ENCODE data around the gene FNBP1. TPM values are rescaled to one million over a fixed set of nuclear protein-coding genes. Genes with fewer than 3 reads are reported as not detected.
"Not testable (repeated sequence)": the region's sequence is repeated elsewhere in the genome, so short reads cannot be mapped to it uniquely, and the experiment has no call there.

The FNBP1 gene
- total and polyA plus RNA-seq, 5 donors from 2014 or later = 147 to 253 (median 207) TPM

DNA sequence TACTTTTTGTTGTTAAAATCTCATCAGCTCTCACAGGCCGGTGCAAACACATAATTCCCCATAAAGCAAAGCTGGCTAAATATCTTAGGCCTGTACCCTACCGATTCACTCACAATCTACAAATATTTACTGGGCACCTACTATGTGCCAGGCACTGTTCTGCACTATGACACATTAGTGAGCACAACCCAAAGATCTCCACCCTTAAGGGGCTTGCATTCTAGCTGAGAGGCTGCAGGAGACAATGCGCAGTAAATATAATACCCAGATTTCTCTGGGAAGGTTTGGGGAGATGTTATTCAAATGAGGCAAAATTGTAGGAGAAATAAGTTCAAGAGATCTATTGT, 53.7 kb downstream of the FNBP1 start:
- Histone ChIP-seq H3K4me3 (ENCODE audit: low read depth, low read length) (peak overlapping the region; percentile 49), H3K9me3 (ENCODE audit: control insufficient read depth in 2 of 2, low read length in 2 of 2) (no peaks in the 10 kb centered on the region), H3K27ac (ENCODE audit: insufficient read depth, low read length, poor library complexity, severe bottlenecking) (peak overlapping the region; percentile 91), H3K36me3 (ENCODE audit: control insufficient read depth, insufficient read depth, low read length) (peaks cover 20% of the 10 kb centered on the region), H3K4me1 (ENCODE audit: control insufficient read depth, insufficient read depth, low read length, poor library complexity, severe bottlenecking) (peaks cover 82% of the 10 kb centered on the region), H3K27me3 (ENCODE audit: control insufficient read depth, insufficient read depth, low read length) (no peaks in the 10 kb centered on the region)
- peaks cover 37 to 90% (median 52%) of the 10 kb centered on the region in 4 donors for H3K4me1 Mint-ChIP-seq
- H3K9me3 Mint-ChIP-seq = no peaks in the 10 kb centered on the region
- ATAC-seq (ENCODE audit: low read depth in 2 of 2) = no peak
- H3K27ac Mint-ChIP-seq = peak overlapping the region; percentile 70 to 94 (median 93)
- H3K4me3 Mint-ChIP-seq = peak overlapping the region; percentile 1 to 76 (median 60)
- no peaks in the 10 kb centered on the region for H3K27me3 Mint-ChIP-seq
- no peak for DNase-seq
- peaks cover 31% of the 10 kb centered on the region for H3K36me3 Mint-ChIP-seq

DNA sequence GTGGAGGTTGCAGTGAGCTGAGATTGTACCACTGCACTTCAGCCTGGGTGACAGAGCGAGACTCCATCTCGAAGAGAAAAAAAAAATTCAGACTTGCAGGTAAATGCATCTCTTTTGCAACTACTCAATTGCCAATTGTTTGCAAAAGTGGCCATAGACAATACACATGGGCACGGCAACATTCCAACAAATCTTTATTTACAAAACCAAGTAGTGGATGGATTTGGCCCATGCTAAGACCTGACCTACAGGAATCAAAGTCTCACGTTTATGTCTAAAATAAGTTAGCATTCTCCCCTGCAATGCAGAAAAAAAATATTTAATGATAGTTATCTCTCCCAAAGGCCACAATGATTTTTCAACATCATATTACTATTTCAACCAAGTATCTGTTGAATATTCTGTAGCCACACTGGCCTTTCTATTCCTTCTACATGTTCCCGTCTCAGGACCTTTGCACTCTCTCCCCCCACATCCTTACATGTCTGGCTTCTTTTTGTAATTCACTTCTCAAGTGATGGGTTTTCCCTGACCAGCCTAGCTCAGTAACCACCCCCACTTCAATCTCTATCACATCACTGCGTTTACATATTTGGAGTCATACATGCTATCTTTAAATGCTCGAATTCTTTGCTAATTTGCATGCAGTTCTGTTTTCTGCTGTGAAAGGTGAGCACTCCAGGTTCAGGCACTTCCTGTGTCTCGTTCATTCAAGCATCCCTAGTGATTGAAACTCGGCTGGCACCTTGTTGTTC, 54.2 kb downstream of the FNBP1 start:
- H3K4me1 Mint-ChIP-seq = peaks cover 37 to 91% (median 52%) of the 10 kb centered on the region in 4 donors
- Histone ChIP-seq H3K27ac (ENCODE audit: insufficient read depth, low read length, poor library complexity, severe bottlenecking) (peak overlapping the region; percentile 91), H3K36me3 (ENCODE audit: control insufficient read depth, insufficient read depth, low read length) (peaks cover 16% of the 10 kb centered on the region), H3K27me3 (ENCODE audit: control insufficient read depth, insufficient read depth, low read length) (no peaks in the 10 kb centered on the region), H3K4me3 (ENCODE audit: low read depth, low read length) (peak overlapping the region; percentile 49), H3K9me3 (ENCODE audit: control insufficient read depth in 2 of 2, low read length in 2 of 2) (no peaks in the 10 kb centered on the region), H3K4me1 (ENCODE audit: control insufficient read depth, insufficient read depth, low read length, poor library complexity, severe bottlenecking) (peaks cover 83% of the 10 kb centered on the region)
- H3K36me3 Mint-ChIP-seq = peaks cover 26% of the 10 kb centered on the region
- H3K4me3 Mint-ChIP-seq = peak overlapping the region; percentile 1 to 76 (median 60)
- no peaks in the 10 kb centered on the region for H3K27me3 Mint-ChIP-seq
- no peaks in the 10 kb centered on the region for H3K9me3 Mint-ChIP-seq
- H3K27ac Mint-ChIP-seq = peak overlapping the region; percentile 88 to 94 (median 93)
- DNase-seq (peak in 1 of 3 donors; percentile 61), ATAC-seq (ENCODE audit: low read depth in 2 of 2) (peak; percentile 51 to 57)

DNA sequence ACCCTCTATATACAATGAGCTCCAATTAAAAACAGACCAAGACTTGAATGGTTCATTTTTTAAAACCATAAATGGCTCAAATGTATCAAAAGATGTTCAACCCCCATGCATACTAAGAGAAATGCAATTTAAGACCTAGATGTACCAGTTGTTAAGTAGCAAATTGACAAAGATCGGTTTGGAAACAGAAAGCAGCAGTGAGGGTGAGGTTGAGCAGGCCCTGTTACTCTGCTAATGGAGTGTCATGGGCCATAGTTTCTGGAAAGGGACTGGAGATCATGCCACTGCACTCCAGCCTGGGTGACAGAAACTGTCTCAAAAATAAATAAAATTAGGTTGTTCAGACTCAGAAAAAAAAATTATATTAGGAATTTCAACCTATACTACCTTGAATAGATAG, 55.0 kb downstream of the FNBP1 start:
- Histone ChIP-seq H3K27me3 (ENCODE audit: control insufficient read depth, insufficient read depth, low read length) (no peaks in the 10 kb centered on the region), H3K4me1 (ENCODE audit: control insufficient read depth, insufficient read depth, low read length, poor library complexity, severe bottlenecking) (peaks cover 86% of the 10 kb centered on the region), H3K27ac (ENCODE audit: insufficient read depth, low read length, poor library complexity, severe bottlenecking) (peak overlapping the region; percentile 91), H3K9me3 (ENCODE audit: control insufficient read depth in 2 of 2, low read length in 2 of 2) (no peaks in the 10 kb centered on the region), H3K36me3 (ENCODE audit: control insufficient read depth, insufficient read depth, low read length) (peaks cover 18% of the 10 kb centered on the region), H3K4me3 (ENCODE audit: low read depth, low read length) (peak overlapping the region; percentile 35)
- peaks cover 37 to 95% (median 56%) of the 10 kb centered on the region in 4 donors for H3K4me1 Mint-ChIP-seq
- H3K27me3 Mint-ChIP-seq = no peaks in the 10 kb centered on the region
- H3K36me3 Mint-ChIP-seq = peaks cover 26% of the 10 kb centered on the region
- no peaks in the 10 kb centered on the region for H3K9me3 Mint-ChIP-seq
- peak overlapping the region in 3 of 4 donors; percentile 38 to 44 (median 43) for H3K4me3 Mint-ChIP-seq
- no peak for ATAC-seq (ENCODE audit: low read depth in 2 of 2)
- no peak for DNase-seq
- H3K27ac Mint-ChIP-seq = peak overlapping the region; percentile 83 to 94 (median 88)

DNA sequence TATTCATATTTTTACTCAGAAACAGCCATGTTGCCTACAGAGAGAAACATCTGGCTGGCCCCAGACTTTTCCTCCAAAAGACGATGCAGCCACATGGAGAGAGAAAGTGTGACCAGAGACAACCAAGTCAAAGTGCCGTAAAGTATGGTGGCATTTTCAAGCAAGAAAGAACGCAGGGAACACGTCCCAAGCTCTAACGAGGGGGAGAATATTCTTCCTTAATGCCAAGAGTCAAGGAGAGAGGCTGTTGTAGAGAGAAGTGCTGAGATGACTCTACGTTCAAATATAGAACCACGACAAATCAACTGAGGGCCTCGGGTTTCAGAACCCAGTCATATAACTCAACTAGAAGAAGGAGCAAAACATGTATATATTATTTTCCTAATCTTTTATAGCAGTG, 55.9 kb downstream of the FNBP1 start:
- Histone ChIP-seq H3K4me1 (ENCODE audit: control insufficient read depth, insufficient read depth, low read length, poor library complexity, severe bottlenecking) (peaks cover 83% of the 10 kb centered on the region), H3K27me3 (ENCODE audit: control insufficient read depth, insufficient read depth, low read length) (no peaks in the 10 kb centered on the region), H3K4me3 (ENCODE audit: low read depth, low read length) (peak overlapping the region; percentile 60), H3K27ac (ENCODE audit: insufficient read depth, low read length, poor library complexity, severe bottlenecking) (peak overlapping the region; percentile 91), H3K9me3 (ENCODE audit: control insufficient read depth in 2 of 2, low read length in 2 of 2) (no peaks in the 10 kb centered on the region), H3K36me3 (ENCODE audit: control insufficient read depth, insufficient read depth, low read length) (peaks cover 19% of the 10 kb centered on the region)
- ATAC-seq (ENCODE audit: low read depth in 2 of 2) (no peak), DNase-seq (no peak)
- H3K27me3 Mint-ChIP-seq = no peaks in the 10 kb centered on the region
- peaks cover 37 to 97% (median 56%) of the 10 kb centered on the region in 4 donors for H3K4me1 Mint-ChIP-seq
- H3K9me3 Mint-ChIP-seq = no peaks in the 10 kb centered on the region
- H3K36me3 Mint-ChIP-seq = peaks cover 25% of the 10 kb centered on the region
- peak overlapping the region; percentile 91 to 98 (median 94) for H3K27ac Mint-ChIP-seq
- H3K4me3 Mint-ChIP-seq = peak overlapping the region in 3 of 4 donors; percentile 43 to 85 (median 54)

DNA sequence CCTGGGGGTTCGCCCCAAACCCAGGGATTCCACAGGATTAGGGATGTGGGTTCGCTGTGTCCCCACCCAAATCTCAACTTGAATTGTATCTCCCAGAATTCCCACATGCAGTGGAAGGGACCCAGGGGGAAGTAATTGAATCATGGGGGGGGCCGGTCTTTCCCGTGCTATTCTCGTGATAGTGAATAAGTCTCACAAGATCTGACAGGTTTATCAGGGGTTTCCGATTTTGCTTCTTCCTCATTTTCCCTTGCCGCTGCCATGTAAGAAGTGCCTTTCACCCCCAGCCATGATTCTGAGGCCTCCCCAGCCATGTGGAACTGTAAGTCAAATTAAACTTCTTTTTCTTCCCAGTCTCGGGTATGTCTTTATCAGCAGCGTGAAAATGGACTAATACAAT, 58.4 kb downstream of the FNBP1 start:
- H3K27ac Mint-ChIP-seq = peak overlapping the region; percentile 81 to 96 (median 94)
- not testable (repeated sequence) for DNase-seq; H3K4me3 ChIP-seq (ENCODE audit: low read depth, low read length); ATAC-seq (ENCODE audit: low read depth in 2 of 2); H3K27me3 ChIP-seq (ENCODE audit: control insufficient read depth, insufficient read depth, low read length); H3K9me3 Mint-ChIP-seq; H3K9me3 ChIP-seq (ENCODE audit: control insufficient read depth in 2 of 2, low read length in 2 of 2); H3K27me3 Mint-ChIP-seq
- H3K27ac ChIP-seq (ENCODE audit: insufficient read depth, low read length, poor library complexity, severe bottlenecking) = peak overlapping the region; percentile 25
- peaks cover 59% of the 10 kb centered on the region for H3K4me1 ChIP-seq (ENCODE audit: control insufficient read depth, insufficient read depth, low read length, poor library complexity, severe bottlenecking)
- H3K4me3 Mint-ChIP-seq = peak overlapping the region in 1 of 4 donors; percentile 17
- peaks cover 22% of the 10 kb centered on the region for H3K36me3 ChIP-seq (ENCODE audit: control insufficient read depth, insufficient read depth, low read length)
- peaks cover 39 to 91% (median 50%) of the 10 kb centered on the region in 4 donors for H3K4me1 Mint-ChIP-seq
- peaks cover 19% of the 10 kb centered on the region for H3K36me3 Mint-ChIP-seq

DNA sequence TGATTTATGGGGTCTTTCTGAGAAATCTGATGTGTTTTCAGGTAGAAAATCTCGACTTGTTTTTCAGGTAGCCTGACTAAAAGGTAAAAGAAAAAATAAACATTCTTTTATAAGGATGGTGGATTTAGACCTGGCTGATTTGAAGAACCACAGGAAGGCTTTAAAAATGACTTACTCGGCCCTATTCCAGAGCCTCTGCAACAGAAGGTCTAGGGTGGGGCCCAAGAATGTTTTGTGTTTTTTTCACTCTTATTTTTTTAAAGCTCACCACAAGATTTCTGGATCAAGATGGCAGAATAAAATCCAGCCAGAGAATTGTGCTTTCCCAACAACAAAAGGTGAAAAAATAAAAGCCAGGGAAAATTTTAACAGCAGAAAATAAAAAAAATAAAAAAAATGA, 59.1 kb downstream of the FNBP1 start:
- DNase-seq (no peak), ATAC-seq (ENCODE audit: low read depth in 2 of 2) (no peak)
- no peaks in the 10 kb centered on the region for H3K9me3 Mint-ChIP-seq
- Histone ChIP-seq H3K27ac (ENCODE audit: insufficient read depth, low read length, poor library complexity, severe bottlenecking) (peak overlapping the region; percentile 25), H3K9me3 (ENCODE audit: control insufficient read depth in 2 of 2, low read length in 2 of 2) (no peaks in the 10 kb centered on the region), H3K4me3 (ENCODE audit: low read depth, low read length) (peak overlapping the region; percentile 18), H3K36me3 (ENCODE audit: control insufficient read depth, insufficient read depth, low read length) (peaks cover 27% of the 10 kb centered on the region), H3K27me3 (ENCODE audit: control insufficient read depth, insufficient read depth, low read length) (no peaks in the 10 kb centered on the region), H3K4me1 (ENCODE audit: control insufficient read depth, insufficient read depth, low read length, poor library complexity, severe bottlenecking) (peaks cover 52% of the 10 kb centered on the region)
- H3K4me1 Mint-ChIP-seq = peaks cover 39 to 89% (median 49%) of the 10 kb centered on the region in 4 donors
- no peaks in the 10 kb centered on the region for H3K27me3 Mint-ChIP-seq
- H3K36me3 Mint-ChIP-seq = peaks cover 22% of the 10 kb centered on the region
- peak overlapping the region in 1 of 4 donors; percentile 41 for H3K4me3 Mint-ChIP-seq
- H3K27ac Mint-ChIP-seq = peak overlapping the region; percentile 43 to 94 (median 51)

DNA sequence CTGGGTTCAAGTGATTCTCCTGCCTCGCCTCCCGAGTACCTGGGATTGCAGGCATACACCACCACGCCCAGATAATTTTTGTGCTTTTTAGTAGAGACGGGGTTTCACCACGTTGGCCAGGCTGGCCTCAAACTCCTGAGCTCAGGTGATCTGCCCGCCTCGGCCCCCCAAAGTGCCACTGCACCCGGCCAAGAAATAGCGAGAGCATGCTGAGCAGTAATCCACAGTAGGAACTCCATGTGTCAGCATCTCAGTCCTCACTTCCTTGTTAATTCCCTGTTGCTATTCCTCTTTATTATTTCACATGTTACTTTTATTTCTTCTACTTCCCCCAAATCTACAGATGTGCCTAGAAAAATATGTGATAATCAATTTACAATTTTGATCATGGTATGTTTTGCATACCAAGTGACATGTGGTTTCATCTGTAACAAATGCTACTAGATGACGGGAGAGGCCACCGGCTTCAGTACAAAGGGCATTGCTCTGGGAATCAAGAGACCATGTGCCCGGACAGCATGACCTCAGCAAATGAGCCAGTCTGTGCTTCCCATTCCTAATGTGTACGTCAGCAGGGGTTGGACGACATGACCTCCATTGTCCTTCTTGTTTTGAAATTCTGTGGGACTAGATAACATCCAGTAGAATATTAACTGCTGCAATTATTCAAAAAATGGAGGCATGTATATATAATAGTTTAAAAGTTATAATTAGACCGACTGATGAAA, 61.6 kb downstream of the FNBP1 start:
- H3K9me3 ChIP-seq (ENCODE audit: control insufficient read depth in 2 of 2, low read length in 2 of 2) = no peaks in the 10 kb centered on the region
- H3K36me3 ChIP-seq (ENCODE audit: control insufficient read depth, insufficient read depth, low read length) = peaks cover 46% of the 10 kb centered on the region
- Mint-ChIP-seq H3K36me3 (peaks cover 30% of the 10 kb centered on the region), H3K27me3 (no peaks in the 10 kb centered on the region), H3K9me3 (no peaks in the 10 kb centered on the region), H3K27ac (peak overlapping the region; percentile 61 to 89 (median 81)), H3K4me3 (peak overlapping the region in 1 of 4 donors; percentile 5), H3K4me1 (peaks cover 24 to 70% (median 46%) of the 10 kb centered on the region in 4 donors)
- DNase-seq = no peak
- no peak for ATAC-seq (ENCODE audit: low read depth in 2 of 2)
- no peak overlapping the region for H3K4me3 ChIP-seq (ENCODE audit: low read depth, low read length)
- no peaks in the 10 kb centered on the region for H3K27me3 ChIP-seq (ENCODE audit: control insufficient read depth, insufficient read depth, low read length)
- H3K4me1 ChIP-seq (ENCODE audit: control insufficient read depth, insufficient read depth, low read length, poor library complexity, severe bottlenecking) = peaks cover 30% of the 10 kb centered on the region
- no peak overlapping the region for H3K27ac ChIP-seq (ENCODE audit: insufficient read depth, low read length, poor library complexity, severe bottlenecking)

Data from CD4-positive, CD25-positive, alpha-beta regulatory T cell (primary cell).